Measurements from ENCODE around the gene CARD11. TPM values are rescaled to one million over a fixed set of nuclear protein-coding genes. Genes with fewer than 3 reads are reported as not detected.

Gene CARD11
- total RNA-seq, 1 donor from 2014 or later = 5.7 TPM

GRCh38 chr7:2905027-2905426 lies 138.6 kb downstream of the CARD11 start:
- no peak for ATAC-seq
- H3K9me3 ChIP-seq = no peaks in the 10 kb centered on the region
- H3K36me3 ChIP-seq = no peaks in the 10 kb centered on the region
- H3K27ac ChIP-seq = no peak overlapping the region
- intact Hi-C loops (cut with DNase I) = no loop called here
- H3K4me1 ChIP-seq = no peaks in the 10 kb centered on the region
- H3K4me3 ChIP-seq = no peak overlapping the region
- H3K27me3 ChIP-seq (ENCODE audit: low read depth) = no peaks in the 10 kb centered on the region
- DNase-seq = no peak
- TF ChIP-seq CTCF (IDR thresholded peaks at IDR 0.05) = no peak

- ATAC-seq = no peak
- intact Hi-C loops (cut with DNase I) = no loop called here
- TF ChIP-seq CTCF (IDR thresholded peaks at IDR 0.05) = no peak
These were observed 139.5 kb downstream of the CARD11 start for GRCh38 chr7:2904202-2904601.

GRCh38 chr7:2903682-2904162 lies 139.9 kb downstream of the CARD11 start:
- Histone ChIP-seq H3K27me3 (ENCODE audit: low read depth) (no peaks in the 10 kb centered on the region), H3K27ac (no peak overlapping the region), H3K4me1 (no peaks in the 10 kb centered on the region), H3K36me3 (no peaks in the 10 kb centered on the region), H3K9me3 (no peaks in the 10 kb centered on the region), H3K4me3 (no peak overlapping the region)
- ATAC-seq = no peak
- no peak for DNase-seq
- TF ChIP-seq CTCF (IDR thresholded peaks at IDR 0.05) = no peak
- intact Hi-C loops (cut with DNase I) = no loop called here

More at GRCh38 chr7:2904202-2904601, 139.5 kb downstream of the CARD11 start:
- Histone ChIP-seq H3K9me3 (no peaks in the 10 kb centered on the region), H3K4me3 (no peak overlapping the region), H3K27me3 (ENCODE audit: low read depth) (no peaks in the 10 kb centered on the region), H3K4me1 (no peaks in the 10 kb centered on the region), H3K36me3 (no peaks in the 10 kb centered on the region), H3K27ac (no peak overlapping the region)
- DNase-seq = no peak

- peaks cover 11% of the 10 kb centered on the region for H3K27me3 ChIP-seq (ENCODE audit: low read depth)
- H3K4me3 ChIP-seq = no peak overlapping the region
- DNase-seq (no peak), ATAC-seq (no peak)
- TF ChIP-seq CTCF (IDR thresholded peaks at IDR 0.05) = no peak
- H3K4me1 ChIP-seq = no peaks in the 10 kb centered on the region
- H3K27ac ChIP-seq = no peak overlapping the region
- intact Hi-C loops (cut with DNase I) = no loop called here
- no peaks in the 10 kb centered on the region for H3K9me3 ChIP-seq
- H3K36me3 ChIP-seq = no peaks in the 10 kb centered on the region
These were observed 146.6 kb downstream of the CARD11 start for GRCh38 chr7:2897023-2897422.

GRCh38 chr7:2896131-2896530 lies 147.5 kb downstream of the CARD11 start:
- intact Hi-C loops (cut with DNase I) = no loop called here
- no peaks in the 10 kb centered on the region for H3K9me3 ChIP-seq
- no peak for DNase-seq

More at GRCh38 chr7:2896131-2896530, 147.5 kb downstream of the CARD11 start:
- Histone ChIP-seq H3K4me3 (no peak overlapping the region), H3K4me1 (no peaks in the 10 kb centered on the region), H3K27ac (no peak overlapping the region), H3K36me3 (no peaks in the 10 kb centered on the region), H3K27me3 (ENCODE audit: low read depth) (peaks cover 11% of the 10 kb centered on the region)
- no peak for ATAC-seq
- no peak for TF ChIP-seq CTCF (IDR thresholded peaks at IDR 0.05)
